Neural crest cell (in vitro differentiated cells): ENCODE measurements around the gene GALNT16. TPM values are rescaled to one million over a fixed set of nuclear protein-coding genes. Genes with fewer than 3 reads are reported as not detected.

Experiments
- DNase-seq: peaks from one replicate; pipeline ENCODE4 v3.0.0; 2021; ENCODE audit warnings: low read depth, mixed read lengths, low spot score
- H3K27ac Mint-ChIP-seq: one replicate; pipeline ENCODE4 v1.8.0; 2021; ENCODE audit warnings: mild to moderate bottlenecking, mixed read lengths; ENCODE audit not compliant: unreplicated experiment
- H3K27me3 Mint-ChIP-seq: 2 replicates; pipeline ENCODE4 v1.8.0; 2021; ENCODE audit warnings: low read depth, mild to moderate bottlenecking, mixed read lengths
- H3K36me3 Mint-ChIP-seq: 2 replicates; pipeline ENCODE4 v1.8.0; 2021; ENCODE audit warnings: low read depth, mild to moderate bottlenecking, mixed read lengths
- H3K4me1 Mint-ChIP-seq: 2 replicates; pipeline ENCODE4 v1.8.0; 2021; ENCODE audit warnings: mixed read lengths
- H3K4me3 Mint-ChIP-seq: one replicate; pipeline ENCODE4 v1.8.0; 2021; ENCODE audit warnings: mild to moderate bottlenecking, mixed read lengths
- H3K9me3 Mint-ChIP-seq: 2 replicates; pipeline ENCODE4 v1.8.0; 2021; ENCODE audit warnings: mixed read lengths
- total RNA-seq: library from RNA; stranded (reverse); gene quantifications from 2 replicates; pipeline ENCODE4 v1.2.1, GENCODE V29; 2021
- TF ChIP-seq, protein P1 (sequence below): fragments of 200-600 bp; sonication (generic); conservative IDR thresholded peaks from 2 replicates; pipeline ENCODE4 v1.5.0; 2021; ENCODE audit warnings: antibody characterized with exemption, mild to moderate bottlenecking

Gene GALNT16
- total RNA-seq, 1 donor from 2014 or later, result 20.1 TPM

DNA sequence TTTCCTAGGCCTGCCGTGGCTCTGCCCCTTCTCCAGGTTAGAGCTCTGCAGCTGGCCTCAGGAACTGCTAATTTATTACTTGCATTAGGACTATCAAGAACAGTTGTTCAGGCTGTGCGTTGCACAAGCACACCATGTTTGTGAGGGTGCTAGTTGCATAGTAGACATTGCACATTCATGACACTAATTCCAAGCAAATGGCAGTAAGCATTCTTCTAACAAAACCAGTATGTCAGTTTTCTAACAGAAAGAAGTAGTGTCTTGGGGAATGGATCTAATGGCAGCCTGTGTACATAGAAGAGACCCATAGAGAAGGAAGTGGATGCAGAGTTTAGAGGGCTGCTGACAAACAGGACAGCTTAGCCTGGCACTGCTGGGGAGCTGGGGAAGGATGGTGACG lies 84.2 kb downstream of the GALNT16 start:
- Mint-ChIP-seq H3K9me3 (no peaks in the 10 kb centered on the region), H3K27me3 (no peaks in the 10 kb centered on the region), H3K27ac (no peak overlapping the region), H3K4me3 (no peak overlapping the region), H3K36me3 (no peaks in the 10 kb centered on the region), H3K4me1 (no peaks in the 10 kb centered on the region)
- DNase-seq, result no peak
- TF ChIP-seq, protein P1, sequence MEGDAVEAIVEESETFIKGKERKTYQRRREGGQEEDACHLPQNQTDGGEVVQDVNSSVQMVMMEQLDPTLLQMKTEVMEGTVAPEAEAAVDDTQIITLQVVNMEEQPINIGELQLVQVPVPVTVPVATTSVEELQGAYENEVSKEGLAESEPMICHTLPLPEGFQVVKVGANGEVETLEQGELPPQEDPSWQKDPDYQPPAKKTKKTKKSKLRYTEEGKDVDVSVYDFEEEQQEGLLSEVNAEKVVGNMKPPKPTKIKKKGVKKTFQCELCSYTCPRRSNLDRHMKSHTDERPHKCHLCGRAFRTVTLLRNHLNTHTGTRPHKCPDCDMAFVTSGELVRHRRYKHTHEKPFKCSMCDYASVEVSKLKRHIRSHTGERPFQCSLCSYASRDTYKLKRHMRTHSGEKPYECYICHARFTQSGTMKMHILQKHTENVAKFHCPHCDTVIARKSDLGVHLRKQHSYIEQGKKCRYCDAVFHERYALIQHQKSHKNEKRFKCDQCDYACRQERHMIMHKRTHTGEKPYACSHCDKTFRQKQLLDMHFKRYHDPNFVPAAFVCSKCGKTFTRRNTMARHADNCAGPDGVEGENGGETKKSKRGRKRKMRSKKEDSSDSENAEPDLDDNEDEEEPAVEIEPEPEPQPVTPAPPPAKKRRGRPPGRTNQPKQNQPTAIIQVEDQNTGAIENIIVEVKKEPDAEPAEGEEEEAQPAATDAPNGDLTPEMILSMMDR, result no peak

DNA sequence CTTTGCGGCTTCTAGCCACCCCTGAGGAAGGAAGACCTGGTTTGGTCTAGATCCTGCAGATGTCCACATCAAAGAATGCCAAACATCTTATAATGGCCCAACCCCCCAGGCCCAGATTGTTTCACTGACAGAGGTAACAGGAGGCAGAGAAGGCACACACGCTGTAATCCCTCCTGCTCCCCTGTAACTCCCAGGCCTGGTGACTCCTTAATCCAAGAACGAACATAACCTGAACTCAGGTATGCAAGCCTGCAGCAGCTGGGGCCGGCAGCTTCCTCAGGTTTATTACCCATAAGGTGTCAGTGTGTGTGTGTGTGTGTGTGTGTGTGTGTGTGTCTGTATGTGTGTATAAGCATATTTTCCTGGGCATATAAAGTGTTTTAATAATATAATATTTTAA lies 85.4 kb downstream of the GALNT16 start:
- Mint-ChIP-seq H3K27me3 (no peaks in the 10 kb centered on the region), H3K36me3 (no peaks in the 10 kb centered on the region), H3K4me3 (no peak overlapping the region), H3K4me1 (no peaks in the 10 kb centered on the region), H3K9me3 (no peaks in the 10 kb centered on the region), H3K27ac (peak overlapping the region; percentile 19)
- TF ChIP-seq, protein P1, result no peak
- no peak for DNase-seq

- Mint-ChIP-seq H3K4me1 (peaks cover 5% of the 10 kb centered on the region), H3K36me3 (no peaks in the 10 kb centered on the region), H3K27me3 (no peaks in the 10 kb centered on the region), H3K9me3 (no peaks in the 10 kb centered on the region), H3K27ac (no peak overlapping the region), H3K4me3 (no peak overlapping the region)
- TF ChIP-seq, protein P1, result peak; percentile 66
- DNase-seq, result peak; percentile 57
Observed at GRCh38 chr14:69346710-69347109, 86.8 kb downstream of the GALNT16 start.

DNA sequence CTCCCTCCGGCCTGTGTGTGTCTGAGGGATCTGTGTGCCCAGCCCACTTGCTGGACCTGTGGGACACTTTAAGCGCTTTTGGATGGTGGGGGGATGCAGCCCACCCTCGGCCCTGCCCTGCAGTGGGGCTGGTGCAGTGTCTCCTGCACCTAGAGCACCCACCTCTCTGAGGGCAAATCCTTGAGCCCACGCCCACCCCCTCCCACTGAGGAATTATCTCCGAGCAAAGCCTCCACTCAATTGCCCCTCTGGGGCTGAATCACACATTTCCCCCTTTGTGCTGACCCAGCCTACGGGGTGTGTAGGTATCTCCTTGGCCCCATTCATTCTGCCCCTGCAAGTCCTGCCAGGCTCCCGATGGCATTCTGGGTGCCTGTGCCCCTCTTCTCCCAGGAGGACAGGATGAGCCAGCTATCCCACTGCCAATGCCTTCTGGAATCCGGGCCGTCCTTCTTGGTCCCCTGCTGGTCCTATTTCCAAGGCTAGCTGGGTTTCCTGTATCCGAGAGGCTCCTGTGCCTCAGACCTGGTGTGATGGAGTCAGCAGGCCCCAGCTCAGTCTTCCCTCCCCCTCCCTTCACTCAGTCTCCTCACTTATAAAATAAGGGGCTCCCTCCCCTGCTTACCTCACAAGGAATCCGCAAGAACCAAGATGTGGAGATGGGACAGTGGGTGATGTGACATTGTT lies 89.3 kb downstream of the GALNT16 start:
- Mint-ChIP-seq H3K4me3 (no peak overlapping the region), H3K9me3 (no peaks in the 10 kb centered on the region), H3K27ac (no peak overlapping the region), H3K27me3 (no peaks in the 10 kb centered on the region), H3K4me1 (peaks cover 14% of the 10 kb centered on the region), H3K36me3 (no peaks in the 10 kb centered on the region)
- no peak for DNase-seq
- TF ChIP-seq, protein P1, result no peak

DNA sequence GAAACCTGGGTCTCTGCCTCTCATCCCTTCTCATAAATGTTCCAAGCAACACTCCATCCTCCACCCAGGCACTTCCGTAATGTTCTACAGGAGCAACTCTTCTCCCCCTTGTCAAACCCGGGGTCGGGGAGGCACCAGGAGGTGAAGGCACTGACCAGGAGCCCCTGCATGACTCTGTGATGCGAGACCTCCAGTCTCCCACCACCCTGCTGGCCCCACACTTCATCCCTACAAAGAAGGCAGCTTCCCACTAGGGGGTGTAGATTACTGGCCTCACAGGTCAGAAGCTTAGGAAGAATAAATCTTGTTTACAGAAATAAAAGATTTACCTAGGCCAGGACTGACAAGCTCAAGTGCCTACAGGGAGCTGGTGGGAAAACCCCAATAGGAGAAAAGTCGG lies 90.9 kb downstream of the GALNT16 start:
- Mint-ChIP-seq H3K27ac (no peak overlapping the region), H3K27me3 (no peaks in the 10 kb centered on the region)

More for the DNA sequence above, 90.9 kb downstream of the GALNT16 start:
- Mint-ChIP-seq H3K36me3 (no peaks in the 10 kb centered on the region), H3K9me3 (no peaks in the 10 kb centered on the region), H3K4me3 (no peak overlapping the region), H3K4me1 (peaks cover 14% of the 10 kb centered on the region)
- no peak for DNase-seq
- TF ChIP-seq, protein P1, result no peak
